Breast epithelium (tissue), 4 donors: ENCODE results near the gene FHIT. TPM values are rescaled to one million over a fixed set of nuclear protein-coding genes. Genes with fewer than 3 reads are reported as not detected.

Experiments used
- DNase-seq, 2 donors: peaks; one replicate each; pipeline ENCODE4 v3.0.0-alpha.2; 2019; ENCODE audit warnings: low spot score in 2 of 2
- H3K27ac ChIP-seq, 2 donors: fragments of 200-600 bp; sonication (generic) in 1 of 2; one replicate each; pipeline ENCODE4 v1.5.1; 2016 to 2019; ENCODE audit warnings: mild to moderate bottlenecking in 1 of 2
- H3K27me3 ChIP-seq, 2 donors: fragments of 200-600 bp; sonication (generic) in 1 of 2; one replicate each; pipeline versions ENCODE4 v1.5.1 to v1.6.0; 2017 to 2019; ENCODE audit warnings: control low read depth in 1 of 2, mild to moderate bottlenecking in 1 of 2
- H3K36me3 ChIP-seq: fragments of 200-600 bp; one replicate; pipeline ENCODE4 v1.5.1; 2019
- H3K4me1 ChIP-seq, 2 donors: fragments of 200-600 bp; sonication (generic); one replicate each; pipeline ENCODE4 v1.5.1; 2016 to 2019; ENCODE audit warnings: control low read depth in 1 of 2
- H3K4me3 ChIP-seq, 3 donors: fragments of 200-600 bp; sonication (generic); 1 replicate in 2 of 3; 2 replicates in 1 of 3; pipeline ENCODE4 v1.5.1; 2016 to 2019; ENCODE audit warnings: mild to moderate bottlenecking in 3 of 3, moderate library complexity in 2 of 3
- H3K9me3 ChIP-seq, 2 donors: fragments of 200-600 bp; sonication (generic) in 1 of 2; one replicate each; pipeline ENCODE4 v1.5.1; 2016 to 2019; ENCODE audit warnings: control low read depth in 1 of 2
- CTCF ChIP-seq, 3 donors: fragments of 450-650 bp; IDR thresholded peaks; one replicate each; pipeline ENCODE4 v1.5.1; 2016 to 2017; ENCODE audit warnings: antibody characterized with exemption in 3 of 3, mild to moderate bottlenecking in 3 of 3, moderate library complexity in 3 of 3
- POLR2A ChIP-seq: fragments of 450-650 bp; IDR thresholded peaks from one replicate; pipeline ENCODE4 v1.6.1; 2016; ENCODE audit warnings: antibody characterized with exemption, mild to moderate bottlenecking, moderate library complexity
- POLR2AphosphoS5 ChIP-seq, 3 donors: sonication (generic); formaldehyde crosslinking; IDR thresholded peaks; one replicate each; pipeline ENCODE4 v1.6.1; 2017; ENCODE audit warnings: antibody characterized with exemption in 3 of 3
- intact Hi-C: fragments of 100-400 bp; cut with DNase I; formaldehyde crosslinking; loops from one replicate; pipeline ENCODE4 v1.15.1; 2023; ENCODE audit warnings: low total_unique reads
- total RNA-seq, 3 donors: library from RNA; depleted of rRNA; stranded (reverse); fragments of >200 nt; gene quantifications; one replicate each; pipeline ENCODE4 v1.1.0, GENCODE V29; 2016

The FHIT gene
- total RNA-seq, 3 donors from 2014 or later, result 9.0 to 19.2 (median 17.7) TPM

DNA sequence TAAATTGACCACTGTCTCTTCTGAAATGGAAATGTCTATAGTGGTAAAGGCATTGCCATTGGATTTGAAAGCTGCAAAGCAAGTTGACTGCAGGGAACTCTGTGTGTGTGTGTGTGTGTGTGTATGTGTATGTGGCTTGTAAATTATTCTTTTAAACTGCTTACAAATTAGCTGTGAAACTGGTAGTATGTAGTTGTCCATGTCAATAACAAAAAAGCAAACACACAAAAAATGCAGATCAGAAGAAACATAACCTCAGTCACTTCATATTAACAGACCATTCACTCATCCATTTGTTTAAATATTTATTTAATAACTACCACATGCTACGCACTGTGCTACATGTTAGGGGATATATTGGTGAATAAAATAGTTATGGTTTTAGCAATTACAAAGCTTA lies 837.7 kb downstream of the FHIT start:
- no peaks in the 10 kb centered on the region for H3K36me3 ChIP-seq
- TF ChIP-seq POLR2AphosphoS5 (IDR thresholded peaks at IDR 0.05) (no peak), POLR2A (no peak), CTCF (IDR thresholded peaks at IDR 0.05) (no peak)
- H3K27ac ChIP-seq, result no peak overlapping the region
- no peaks in the 10 kb centered on the region for H3K27me3 ChIP-seq
- H3K4me3 ChIP-seq, result no peak overlapping the region
- no peaks in the 10 kb centered on the region for H3K4me1 ChIP-seq
- intact Hi-C loops, result no loop called here
- DNase-seq, result no peak
- H3K9me3 ChIP-seq, result no peaks in the 10 kb centered on the region

GRCh38 chr3:60403866-60404265 lies 847.4 kb downstream of the FHIT start:
- DNase-seq, result no peak
- intact Hi-C loops, result no loop called here
- no peaks in the 10 kb centered on the region for H3K36me3 ChIP-seq
- TF ChIP-seq POLR2A (no peak), CTCF (IDR thresholded peaks at IDR 0.05) (no peak), POLR2AphosphoS5 (IDR thresholded peaks at IDR 0.05) (no peak)
- H3K9me3 ChIP-seq, result no peaks in the 10 kb centered on the region
- H3K4me1 ChIP-seq, result no peaks in the 10 kb centered on the region
- no peak overlapping the region for H3K4me3 ChIP-seq
- H3K27me3 ChIP-seq, result no peaks in the 10 kb centered on the region
- no peak overlapping the region for H3K27ac ChIP-seq

DNA sequence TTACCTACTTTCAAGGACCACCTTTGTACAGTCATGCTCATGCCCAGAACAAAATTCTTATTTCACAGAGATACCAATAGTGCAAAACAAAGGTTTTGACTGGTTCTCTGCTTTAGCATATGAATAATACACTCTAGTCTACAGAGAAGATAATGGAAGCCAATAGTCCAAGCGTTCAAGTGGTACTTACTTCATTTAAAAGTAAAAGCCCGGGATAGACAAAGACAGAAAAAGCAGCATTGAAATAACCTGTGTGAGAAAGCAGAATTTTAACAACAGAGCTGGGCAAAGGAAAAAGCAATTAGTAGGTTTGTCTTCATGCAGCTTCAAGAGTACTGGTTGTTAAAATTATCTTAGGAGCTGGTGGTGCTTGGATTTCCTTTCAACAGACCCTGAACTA lies 848.3 kb downstream of the FHIT start:
- no peak for DNase-seq
- no peaks in the 10 kb centered on the region for H3K9me3 ChIP-seq
- H3K4me3 ChIP-seq, result no peak overlapping the region
- no peaks in the 10 kb centered on the region for H3K27me3 ChIP-seq
- H3K27ac ChIP-seq, result no peak overlapping the region
- intact Hi-C loops, result no loop called here
- H3K36me3 ChIP-seq, result no peaks in the 10 kb centered on the region
- H3K4me1 ChIP-seq, result no peaks in the 10 kb centered on the region
- no peak for TF ChIP-seq POLR2AphosphoS5 (IDR thresholded peaks at IDR 0.05)
- no peak for TF ChIP-seq CTCF (IDR thresholded peaks at IDR 0.05)
- no peak for TF ChIP-seq POLR2A

GRCh38 chr3:60399861-60400845 lies 851.1 kb downstream of the FHIT start:
- intact Hi-C loops, result no loop called here
- no peaks in the 10 kb centered on the region for H3K9me3 ChIP-seq
- H3K4me1 ChIP-seq, result no peaks in the 10 kb centered on the region
- H3K27me3 ChIP-seq, result no peaks in the 10 kb centered on the region
- no peak overlapping the region for H3K4me3 ChIP-seq
- no peak overlapping the region for H3K27ac ChIP-seq
- DNase-seq, result no peak
- TF ChIP-seq CTCF (IDR thresholded peaks at IDR 0.05) (no peak), POLR2A (no peak), POLR2AphosphoS5 (IDR thresholded peaks at IDR 0.05) (no peak)
- no peaks in the 10 kb centered on the region for H3K36me3 ChIP-seq

DNA sequence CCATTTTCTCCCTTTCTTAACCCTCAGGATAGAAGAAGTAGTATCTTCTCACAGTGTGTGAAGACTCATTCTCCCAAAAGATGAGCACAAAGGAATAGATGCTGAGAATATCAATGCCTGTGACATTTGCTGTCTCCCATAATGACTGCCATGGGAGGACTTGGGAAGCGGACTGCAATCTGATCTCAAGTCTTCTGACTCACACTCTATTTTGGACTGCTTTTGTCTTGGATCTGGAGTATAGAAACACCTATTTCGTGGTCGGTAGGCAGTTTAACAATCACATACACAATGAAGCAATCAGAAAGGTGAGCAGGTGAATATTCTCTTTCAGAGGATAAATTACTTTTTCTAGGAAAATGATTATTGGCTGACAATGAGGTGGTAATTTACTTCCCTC lies 852.0 kb downstream of the FHIT start:
- Histone ChIP-seq H3K27me3 (no peaks in the 10 kb centered on the region), H3K4me3 (no peak overlapping the region), H3K36me3 (no peaks in the 10 kb centered on the region), H3K9me3 (no peaks in the 10 kb centered on the region), H3K27ac (no peak overlapping the region), H3K4me1 (no peaks in the 10 kb centered on the region)
- no peak for TF ChIP-seq POLR2A
- no peak for TF ChIP-seq CTCF (IDR thresholded peaks at IDR 0.05)
- TF ChIP-seq POLR2AphosphoS5 (IDR thresholded peaks at IDR 0.05), result no peak
- DNase-seq, result no peak
- intact Hi-C loops, result no loop called here
